GM19372 (cell line): ENCODE results near the gene KCNQ1.

Experiments
- ATAC-seq: cut with Tn5 transposase; IDR thresholded peaks from one replicate; pipeline ENCODE4 v1.9.1; 2021; ENCODE audit warnings: mild to moderate bottlenecking, low read depth, moderate library complexity; ENCODE audit not compliant: unreplicated experiment

The KCNQ1 gene

GRCh38 chr11:2586793-2587131 is 142.0 kb downstream of the KCNQ1 start:
- ATAC-seq, result no peak

GRCh38 chr11:2587132-2587930 is 142.5 kb downstream of the KCNQ1 start:
- no peak for ATAC-seq

GRCh38 chr11:2587976-2588748 is 143.4 kb downstream of the KCNQ1 start:
- ATAC-seq, result no peak

GRCh38 chr11:2588809-2589537 is 144.2 kb downstream of the KCNQ1 start:
- no peak for ATAC-seq

GRCh38 chr11:2589538-2589934 is 144.7 kb downstream of the KCNQ1 start:
- ATAC-seq, result no peak

GRCh38 chr11:2590131-2590964 is 145.5 kb downstream of the KCNQ1 start:
- ATAC-seq, result no peak

- no peak for ATAC-seq
Observed at GRCh38 chr11:2590965-2591754, 146.4 kb downstream of the KCNQ1 start.

GRCh38 chr11:2591805-2592204 is 147.0 kb downstream of the KCNQ1 start:
- ATAC-seq, result no peak

GRCh38 chr11:2592559-2593392 is 148.0 kb downstream of the KCNQ1 start:
- no peak for ATAC-seq

GRCh38 chr11:2593393-2593950 is 148.7 kb downstream of the KCNQ1 start:
- no peak for ATAC-seq

GRCh38 chr11:2594267-2594666 is 149.5 kb downstream of the KCNQ1 start:
- no peak for ATAC-seq

- no peak for ATAC-seq
Observed at GRCh38 chr11:2595204-2595603, 150.4 kb downstream of the KCNQ1 start.

- no peak for ATAC-seq
Observed at GRCh38 chr11:2599561-2600189, 154.9 kb downstream of the KCNQ1 start.

GRCh38 chr11:2609345-2609744 is 164.5 kb downstream of the KCNQ1 start:
- no peak for ATAC-seq

GRCh38 chr11:2612884-2613571 is 168.2 kb downstream of the KCNQ1 start:
- ATAC-seq, result no peak

GRCh38 chr11:2621894-2622293 is 177.1 kb downstream of the KCNQ1 start:
- no peak for ATAC-seq

- ATAC-seq, result no peak
Observed at GRCh38 chr11:2625183-2625582, 180.4 kb downstream of the KCNQ1 start.
